NCI-H510A (cell line): ENCODE results near the gene CCDC82.

Source experiments
- DNase-seq: peaks from one replicate; lab custom pipeline; 2025; lab: John Stamatoyannopoulos, UW

Gene CCDC82

GRCh38 chr11:96329419-96329818, 60.3 kb downstream of the CCDC82 start:
- no peak for DNase-seq

- DNase-seq, result no peak
Measured at GRCh38 chr11:96328395-96329010, 61.2 kb downstream of the CCDC82 start.

DNA sequence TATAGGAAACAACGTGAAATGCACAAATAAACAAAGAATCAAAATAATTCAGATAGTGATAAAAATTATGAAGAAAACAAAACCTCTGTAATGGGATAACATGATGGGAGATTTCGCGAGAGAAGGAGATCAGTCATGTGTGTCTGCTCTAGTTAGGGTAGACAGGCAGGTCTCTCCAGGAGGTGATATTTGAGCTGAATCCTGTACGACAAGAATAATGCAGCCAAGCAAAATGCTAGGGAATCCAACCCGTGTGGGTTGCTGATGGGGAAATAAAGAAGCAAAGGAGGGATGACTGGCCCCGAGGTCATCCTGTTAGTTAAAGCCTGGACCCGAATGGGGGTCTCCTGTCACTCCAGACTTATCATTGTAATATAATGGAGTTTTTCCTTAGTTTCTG, 62.8 kb downstream of the CCDC82 start:
- no peak for DNase-seq

- DNase-seq, result no peak
Measured at GRCh38 chr11:96324912-96325311, 64.8 kb downstream of the CCDC82 start.

DNA sequence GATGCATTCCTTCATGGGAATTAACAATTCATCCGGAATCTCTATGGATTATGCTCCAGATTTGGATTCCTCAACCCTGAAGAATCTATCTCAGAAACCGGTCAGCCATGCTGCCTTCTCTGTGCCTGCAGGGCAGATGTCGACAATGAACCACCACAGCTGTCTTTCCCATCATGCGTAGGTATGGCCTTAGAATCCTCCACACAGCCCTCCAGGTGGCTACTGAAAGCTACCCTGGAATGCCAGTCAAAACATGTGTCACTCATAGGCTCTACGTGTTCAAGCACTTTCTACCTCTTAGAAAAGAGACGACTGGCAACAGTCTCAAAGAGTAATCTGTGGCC, 66.1 kb downstream of the CCDC82 start:
- no peak for DNase-seq

GRCh38 chr11:96322775-96323641, 66.7 kb downstream of the CCDC82 start:
- DNase-seq, result no peak

- DNase-seq, result no peak
Measured at GRCh38 chr11:96321091-96321490, 68.6 kb downstream of the CCDC82 start.

DNA sequence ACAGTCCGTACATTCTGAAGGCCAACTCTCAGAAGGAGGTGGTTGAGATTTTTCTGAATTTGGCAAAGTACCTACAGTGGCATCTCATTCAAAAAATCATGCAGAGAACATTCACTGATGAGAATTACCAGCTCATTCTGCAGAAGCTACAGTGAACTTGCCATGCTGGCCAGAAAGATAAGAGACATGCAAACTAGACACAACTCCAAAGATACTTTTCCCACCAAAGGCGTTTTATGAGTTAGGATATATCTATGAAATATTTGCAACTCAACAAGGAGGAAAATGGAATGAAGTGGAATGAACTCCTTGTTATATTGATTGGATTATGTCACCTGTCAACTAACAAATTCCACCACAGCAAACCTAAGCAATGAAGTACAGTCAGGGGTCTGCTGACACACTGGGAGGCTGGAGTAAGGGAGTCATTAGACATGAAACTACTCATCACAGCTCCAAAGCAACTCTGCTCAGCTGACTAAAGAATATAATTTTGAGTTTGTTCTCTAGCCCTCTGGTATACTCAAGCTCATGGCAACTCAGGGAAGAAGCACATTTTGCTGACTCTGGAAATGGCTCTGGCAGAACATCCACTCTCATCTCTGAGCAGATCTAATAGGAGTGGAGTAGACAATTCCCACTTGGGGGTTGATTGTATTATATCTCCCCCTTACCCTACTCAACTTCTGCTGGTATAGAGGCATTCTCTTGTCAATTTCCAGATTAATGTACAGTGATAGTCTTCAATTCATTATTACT, 69.6 kb downstream of the CCDC82 start:
- DNase-seq, result no peak

- DNase-seq, result no peak
Measured at GRCh38 chr11:96318850-96319249, 70.9 kb downstream of the CCDC82 start.

DNA sequence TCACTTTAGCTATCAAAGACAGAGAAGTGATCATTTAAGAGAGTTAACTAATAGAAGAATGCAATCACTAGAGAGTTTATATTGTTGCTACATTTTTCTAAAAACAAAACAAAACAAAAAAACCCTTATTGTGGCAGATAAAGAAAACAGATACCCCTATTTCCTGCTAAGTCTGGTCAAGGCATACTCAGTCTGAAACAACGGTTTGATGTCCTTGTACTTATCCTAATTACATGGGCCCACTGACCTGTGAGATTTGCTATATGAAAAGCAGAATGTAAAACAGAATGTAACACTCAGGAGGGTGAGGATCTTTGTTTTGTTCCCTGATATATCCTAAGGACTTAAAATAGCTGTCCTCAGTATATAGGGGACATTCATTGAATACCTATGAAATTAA, 71.3 kb downstream of the CCDC82 start:
- no peak for DNase-seq

DNA sequence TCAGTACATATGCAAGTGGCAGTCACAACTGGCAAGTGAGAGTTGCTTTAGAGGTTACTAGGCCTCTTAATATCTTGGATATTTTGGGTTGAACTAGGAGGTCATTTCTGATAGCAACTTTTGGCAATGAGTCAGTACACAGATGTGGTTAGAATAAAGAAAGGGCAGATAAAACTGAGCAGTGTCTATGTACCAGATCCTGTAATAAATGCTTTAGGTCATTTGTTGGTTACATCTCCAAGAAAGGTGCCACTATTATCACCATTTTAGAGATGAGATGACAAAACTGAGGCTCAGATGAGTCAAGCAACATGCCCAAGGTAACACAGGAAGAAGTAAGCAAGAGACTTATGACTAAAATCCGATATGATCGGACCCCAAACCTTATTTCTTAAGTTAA, 71.7 kb downstream of the CCDC82 start:
- no peak for DNase-seq

DNA sequence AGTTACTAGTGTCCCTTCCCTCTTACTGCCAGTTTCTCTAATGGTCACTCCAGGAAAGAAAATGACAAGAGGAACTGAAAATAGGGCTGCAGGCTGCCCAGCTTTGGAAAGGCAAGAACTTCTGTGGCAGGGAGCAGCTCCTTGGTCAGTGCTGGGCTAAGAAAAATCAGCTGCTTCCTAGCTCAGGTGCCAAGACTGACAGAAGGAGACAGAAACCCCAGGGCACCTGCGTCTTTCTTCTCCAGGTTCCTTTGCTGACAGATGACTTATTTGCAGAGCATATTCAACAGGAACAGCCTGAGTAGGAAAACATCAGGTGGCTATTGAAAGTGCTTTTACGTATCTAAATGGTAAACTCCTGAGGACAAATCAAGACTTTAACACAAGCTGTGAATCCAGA, 72.1 kb downstream of the CCDC82 start:
- no peak for DNase-seq

- no peak for DNase-seq
Measured at GRCh38 chr11:96316869-96317268, 72.8 kb downstream of the CCDC82 start.

- DNase-seq, result no peak
Measured at GRCh38 chr11:96315476-96315875, 74.2 kb downstream of the CCDC82 start.

- no peak for DNase-seq
Measured at GRCh38 chr11:96314326-96315020, 75.2 kb downstream of the CCDC82 start.

GRCh38 chr11:96313163-96313562, 76.5 kb downstream of the CCDC82 start:
- DNase-seq, result no peak

GRCh38 chr11:96311120-96311568, 78.6 kb downstream of the CCDC82 start:
- no peak for DNase-seq

DNA sequence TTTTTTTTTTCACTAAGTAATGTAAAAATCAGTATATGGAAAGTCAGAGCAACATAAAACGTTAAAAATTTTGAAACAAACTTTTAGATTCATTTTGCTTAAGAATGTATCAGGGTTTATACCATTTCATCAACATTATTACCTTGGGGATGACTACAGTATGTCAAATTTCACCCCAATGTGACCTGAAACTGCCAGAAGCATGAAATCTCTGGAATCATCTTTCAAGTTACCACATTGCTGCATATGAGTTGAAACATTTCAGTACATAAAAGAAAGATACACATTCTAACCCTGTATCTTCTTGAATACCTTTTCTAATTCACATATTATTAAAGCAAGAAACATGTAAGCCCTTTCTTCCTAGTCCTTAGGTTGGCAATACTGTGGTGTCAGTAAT, 79.5 kb downstream of the CCDC82 start:
- no peak for DNase-seq

DNA sequence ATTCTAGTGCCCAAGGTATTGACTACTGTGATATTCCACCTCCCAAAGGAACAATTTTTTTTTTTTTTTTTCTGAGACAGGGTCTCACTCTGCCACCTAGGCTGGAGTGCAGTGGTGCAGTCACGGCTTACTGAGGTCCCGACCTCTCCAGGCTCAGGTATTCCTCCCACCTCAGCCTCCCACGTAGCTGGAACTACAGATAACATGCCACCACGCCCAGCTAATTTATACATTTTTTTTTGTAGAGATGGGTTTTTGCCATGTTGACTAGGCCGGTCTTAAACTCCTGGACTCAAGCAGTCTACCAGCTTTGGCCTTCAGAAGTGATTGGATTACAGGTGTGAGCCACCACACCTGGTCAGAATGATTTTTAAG, 80.1 kb downstream of the CCDC82 start:
- DNase-seq, result no peak

DNA sequence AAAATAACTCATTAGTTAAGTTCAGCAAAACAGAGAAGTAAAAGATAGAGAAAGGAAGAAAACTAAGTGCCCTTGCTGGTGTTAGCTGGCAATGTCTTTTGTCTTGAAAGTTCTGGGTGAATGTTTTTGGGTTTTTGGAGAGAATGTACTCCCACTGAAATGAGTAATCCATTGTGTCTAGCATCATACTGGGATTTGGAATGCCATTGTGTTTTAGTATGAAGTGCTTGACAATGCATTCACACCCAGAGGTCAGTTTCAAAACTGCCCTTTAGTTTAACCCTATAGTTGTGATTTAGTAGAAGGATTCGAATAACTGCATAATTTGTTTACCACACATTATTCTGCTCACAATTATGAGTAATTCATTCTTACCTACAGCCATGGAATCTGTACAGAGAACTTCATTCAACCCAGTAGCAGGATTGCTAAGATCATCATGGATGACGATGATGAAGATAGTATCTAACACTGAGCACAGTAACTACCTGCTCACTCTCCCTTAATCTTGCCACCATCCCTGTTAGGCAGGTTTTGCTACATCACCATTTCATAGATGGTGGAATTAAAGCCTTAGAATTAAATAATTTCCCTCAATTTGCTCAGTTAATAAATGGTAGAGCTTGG, 80.6 kb downstream of the CCDC82 start:
- no peak for DNase-seq

DNA sequence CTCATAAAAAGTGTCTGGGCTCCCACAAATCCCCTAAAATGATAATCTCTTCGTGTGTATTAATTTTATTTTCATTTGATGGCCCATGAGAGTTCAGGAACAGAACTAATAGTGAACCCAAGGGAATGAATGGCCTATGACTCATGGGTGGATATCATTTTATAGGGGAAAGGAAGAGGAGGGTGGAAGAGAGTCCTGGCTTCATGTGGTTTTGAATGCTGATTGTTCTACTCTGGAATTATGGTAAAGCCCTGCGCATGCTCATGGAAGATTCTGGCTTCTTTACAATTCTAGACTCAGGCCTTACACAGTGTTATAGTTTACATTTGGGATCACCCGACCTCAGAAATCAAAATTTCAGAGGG, 82.0 kb downstream of the CCDC82 start:
- no peak for DNase-seq
